Liver (tissue), 9 donors: Measurements from ENCODE around the gene DNAJC6. TPM values are rescaled to one million over a fixed set of nuclear protein-coding genes. Genes with fewer than 3 reads are reported as not detected.

Source experiments
- DNase-seq: peaks from one replicate; pipeline ENCODE4 v3.0.0-alpha.2; 2017; ENCODE audit warnings: low spot score
- H3K27ac ChIP-seq, 2 donors: one replicate each; pipeline ENCODE4 v1.7.0; 2013; ENCODE audit warnings: inconsistent platforms in 2 of 2, low read length in 2 of 2, control low read depth in 1 of 2, low read depth in 1 of 2, mild to moderate bottlenecking in 1 of 2
- H3K27me3 ChIP-seq, 4 donors: one replicate each; pipeline versions ENCODE4 v1.6.1 to v1.7.0; 2013; ENCODE audit warnings: low read length in 3 of 4, inconsistent platforms in 1 of 4, mild to moderate bottlenecking in 1 of 4, moderate library complexity in 1 of 4; ENCODE audit not compliant: control insufficient read depth in 4 of 4, insufficient read depth in 4 of 4
- H3K36me3 ChIP-seq, 4 donors: one replicate each; pipeline versions ENCODE4 v1.6.1 to v1.7.0; 2013; ENCODE audit warnings: low read length in 3 of 4, mild to moderate bottlenecking in 3 of 4, low read depth in 1 of 4, moderate library complexity in 1 of 4; ENCODE audit not compliant: control insufficient read depth in 4 of 4, insufficient read depth in 3 of 4
- H3K4me1 ChIP-seq, 4 donors: one replicate each; pipeline versions ENCODE4 v1.6.1 to v1.7.0; 2013; ENCODE audit warnings: low read length in 3 of 4, mild to moderate bottlenecking in 3 of 4, moderate library complexity in 1 of 4; ENCODE audit not compliant: control insufficient read depth in 4 of 4, insufficient read depth in 4 of 4
- H3K4me3 ChIP-seq, 3 donors: one replicate each; pipeline versions ENCODE4 v1.6.1 to v1.7.0; 2013; ENCODE audit warnings: low read length in 3 of 3, control low read depth in 1 of 3, low read depth in 1 of 3, mild to moderate bottlenecking in 1 of 3
- H3K9ac ChIP-seq, 2 donors: one replicate each; pipeline ENCODE4 v1.7.0; 2013; ENCODE audit warnings: low read length in 2 of 2, mild to moderate bottlenecking in 2 of 2, moderate library complexity in 2 of 2, control low read depth in 1 of 2, low read depth in 1 of 2
- H3K9me3 ChIP-seq, 4 donors: one replicate each; pipeline versions ENCODE4 v1.6.1 to v1.7.0; 2013; ENCODE audit warnings: low read length in 3 of 4; ENCODE audit not compliant: control insufficient read depth in 4 of 4
- ATF3 ChIP-seq: IDR thresholded peaks from 2 replicates; pipeline ENCODE4 v1.6.1; 2016; ENCODE audit warnings: antibody characterized with exemption
- CTCF ChIP-seq: fragments of 150-350 bp; IDR thresholded peaks from 2 replicates; pipeline ENCODE4 v1.5.1; 2017; ENCODE audit warnings: improper control_type of control experiment, low read depth, low read length; ENCODE audit not compliant: missing input control
- EGR1 ChIP-seq, 2 donors: IDR thresholded peaks; 2 replicates each; pipeline ENCODE4 v1.6.1; 2016 to 2018; ENCODE audit warnings: antibody characterized with exemption in 2 of 2, low read depth in 2 of 2
- FOXA1 ChIP-seq: IDR thresholded peaks from 2 replicates; pipeline ENCODE4 v1.6.1; 2016; ENCODE audit warnings: antibody characterized with exemption
- FOXA2 ChIP-seq: IDR thresholded peaks from 2 replicates; pipeline ENCODE4 v1.6.1; 2016; ENCODE audit warnings: antibody characterized with exemption
- GABPA ChIP-seq, 2 donors: IDR thresholded peaks in 1 of 2; conservative IDR thresholded peaks in 1 of 2; 2 replicates each; pipeline ENCODE4 v1.6.1; 2016; ENCODE audit warnings: antibody characterized with exemption in 2 of 2, mild to moderate bottlenecking in 1 of 2, moderate library complexity in 1 of 2
- HNF4A ChIP-seq, 2 donors: conservative IDR thresholded peaks; 2 replicates each; pipeline ENCODE4 v1.6.1; 2016; ENCODE audit warnings: antibody characterized with exemption in 2 of 2, mild to moderate bottlenecking in 2 of 2
- HNF4G ChIP-seq: IDR thresholded peaks from 2 replicates; pipeline ENCODE4 v1.6.1; 2016; ENCODE audit warnings: antibody characterized with exemption
- JUND ChIP-seq, 2 donors: IDR thresholded peaks; 2 replicates each; pipeline ENCODE4 v1.6.1; 2016; ENCODE audit warnings: antibody characterized with exemption in 2 of 2
- MAX ChIP-seq: IDR thresholded peaks from 2 replicates; pipeline ENCODE4 v1.6.1; 2016; ENCODE audit warnings: antibody characterized with exemption
- NR2F2 ChIP-seq: IDR thresholded peaks from 2 replicates; pipeline ENCODE4 v1.6.1; 2016; ENCODE audit warnings: antibody characterized with exemption
- RAD21 ChIP-seq, 2 donors: IDR thresholded peaks; 2 replicates each; pipeline ENCODE4 v1.6.1; 2016; ENCODE audit warnings: antibody characterized with exemption in 2 of 2, mild to moderate bottlenecking in 2 of 2
- REST ChIP-seq: IDR thresholded peaks from 2 replicates; pipeline ENCODE4 v1.6.1; 2016; ENCODE audit warnings: antibody characterized with exemption, mild to moderate bottlenecking
- RXRA ChIP-seq, 2 donors: IDR thresholded peaks; 2 replicates each; pipeline ENCODE4 v1.6.1; 2017 to 2018; ENCODE audit warnings: antibody characterized with exemption in 2 of 2, mild to moderate bottlenecking in 1 of 2
- SP1 ChIP-seq: IDR thresholded peaks from 2 replicates; pipeline ENCODE4 v1.6.1; 2018; ENCODE audit warnings: antibody characterized with exemption, mild to moderate bottlenecking
- TAF1 ChIP-seq: conservative IDR thresholded peaks from 2 replicates; pipeline ENCODE4 v1.6.1; 2016; ENCODE audit warnings: antibody characterized with exemption, mild to moderate bottlenecking
- YY1 ChIP-seq: IDR thresholded peaks from 2 replicates; pipeline ENCODE4 v1.6.1; 2016; ENCODE audit warnings: antibody characterized with exemption, mild to moderate bottlenecking
- ZBTB33 ChIP-seq: IDR thresholded peaks from 2 replicates; pipeline ENCODE4 v1.6.1; 2016; ENCODE audit warnings: antibody characterized with exemption
- WGBS: extraction: QIAGEN DNeasy Blood & Tissue Kit; methylation state at CpG from one replicate; pipeline ENCODE4 v1.1.7; 2013; 5-methylcytosine and 5-hydroxymethylcytosine counted together
- polyA plus RNA-seq, 2 donors: library from polyadenylated mRNA; stranded (reverse) in 1 of 2; unstranded in 1 of 2; fragments of 200-250 nt in 1 of 2; fragments of >200 nt in 1 of 2; fragmentation: Nextera tagmentation in 1 of 2; extraction: Ambion mirVana in 1 of 2; gene quantifications; one replicate each; pipeline versions ENCODE4 v1.2.1 to v1.2.3, GENCODE V29; 2013 to 2015
- total RNA-seq, 2 donors: library from RNA; depleted of rRNA; stranded (reverse); fragments of >200 nt; gene quantifications; one replicate each; pipeline ENCODE4 v1.2.3, GENCODE V29; 2014
- donor health status: healthy.
- donor health status: healthy.
- donor health status: healthy.
- donor health status: healthy.
- donor health status: healthy.

The DNAJC6 gene
- total and polyA plus RNA-seq, 4 donors, result 0.15 to 35.0 (median 0.30) TPM

GRCh38 chr1:65311760-65312159 is 2.4 kb downstream of the DNAJC6 start:
- H3K4me1 ChIP-seq, result peaks cover 3 to 8% (median 4%) of the 10 kb centered on the region in 4 donors
- no peak overlapping the region for H3K9ac ChIP-seq
- peaks cover 0 to 3% (median 0%) of the 10 kb centered on the region in 4 donors for H3K9me3 ChIP-seq
- no peak for DNase-seq
- peaks cover 0 to 2% (median 0%) of the 10 kb centered on the region in 4 donors for H3K27me3 ChIP-seq
- no peak overlapping the region for H3K27ac ChIP-seq
- no peaks in the 10 kb centered on the region for H3K36me3 ChIP-seq
- no peak overlapping the region for H3K4me3 ChIP-seq
- TF ChIP-seq HNF4A (conservative IDR thresholded peaks at IDR 0.05), result no peak
- TF ChIP-seq JUND (IDR thresholded peaks at IDR 0.05), result no peak
- TF ChIP-seq ATF3, result no peak
- no peak for TF ChIP-seq GABPA (IDR thresholded peaks at IDR 0.05 in 1 of 2, conservative IDR thresholded peaks at IDR 0.05 in 1 of 2)
- no peak for TF ChIP-seq SP1
- no peak for TF ChIP-seq ZBTB33
- TF ChIP-seq RXRA (IDR thresholded peaks at IDR 0.05), result no peak
- TF ChIP-seq HNF4G, result no peak
- TF ChIP-seq YY1, result no peak
- no peak for TF ChIP-seq EGR1 (IDR thresholded peaks at IDR 0.05; ENCODE audit: low read depth in 2 of 2)
- TF ChIP-seq TAF1, result no peak
- no peak for TF ChIP-seq CTCF
- TF ChIP-seq FOXA1, result no peak
- TF ChIP-seq NR2F2, result no peak
- no peak for TF ChIP-seq RAD21 (IDR thresholded peaks at IDR 0.05)
- no peak for TF ChIP-seq FOXA2
- no peak for TF ChIP-seq REST
- no peak for TF ChIP-seq MAX

- H3K4me3 ChIP-seq, result no peak overlapping the region
- H3K36me3 ChIP-seq, result no peaks in the 10 kb centered on the region
- no peaks in the 10 kb centered on the region for H3K27me3 ChIP-seq
- DNase-seq, result no peak
- WGBS, result 82% methylated on average over 2 of the region's 2 CpGs
- H3K9me3 ChIP-seq, result no peaks in the 10 kb centered on the region
- no peaks in the 10 kb centered on the region for H3K4me1 ChIP-seq
- H3K27ac ChIP-seq, result no peak overlapping the region
- no peak overlapping the region for H3K9ac ChIP-seq
- TF ChIP-seq CTCF (no peak), REST (no peak), HNF4G (no peak), HNF4A (conservative IDR thresholded peaks at IDR 0.05) (no peak), FOXA2 (no peak), RAD21 (IDR thresholded peaks at IDR 0.05) (no peak), EGR1 (IDR thresholded peaks at IDR 0.05; ENCODE audit: low read depth in 2 of 2) (no peak), ATF3 (no peak), SP1 (no peak), YY1 (no peak), FOXA1 (no peak), GABPA (IDR thresholded peaks at IDR 0.05 in 1 of 2, conservative IDR thresholded peaks at IDR 0.05 in 1 of 2) (no peak), TAF1 (no peak)
Measured at GRCh38 chr1:65316233-65316632, 6.9 kb downstream of the DNAJC6 start.
